Measurements from ENCODE around the gene SMIM8. TPM values are rescaled to one million over a fixed set of nuclear protein-coding genes. Genes with fewer than 3 reads are reported as not detected.

The SMIM8 gene
- total RNA-seq, 2 experiments from 2014 or later, result 5.4 TPM

DNA sequence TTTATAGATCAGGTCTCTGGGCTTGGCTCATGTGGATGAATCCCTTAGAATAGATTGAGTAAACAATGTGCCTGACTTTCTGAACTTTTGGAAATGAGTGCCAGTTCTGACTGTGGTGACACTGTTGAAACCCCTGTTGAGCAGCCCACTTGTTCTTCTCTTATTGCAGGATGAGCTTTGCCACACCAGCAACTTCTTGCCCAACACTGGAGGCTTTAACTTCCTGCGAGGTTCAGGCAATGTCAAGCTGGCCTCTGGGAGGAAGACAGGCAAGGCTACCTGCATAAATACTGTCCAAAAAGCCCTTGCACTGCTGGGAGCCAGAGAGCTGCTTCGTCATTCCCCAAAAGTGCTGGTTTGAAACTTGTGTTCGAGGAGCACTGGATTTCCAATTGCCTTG, 32.8 kb upstream of the SMIM8 start:
- Mint-ChIP-seq H3K27ac (no peak overlapping the region), H3K27me3 (peaks cover 34% of the 10 kb centered on the region), H3K9me3 (no peaks in the 10 kb centered on the region), H3K4me1 (ENCODE audit: low read depth) (no peaks in the 10 kb centered on the region), H3K4me3 (no peak overlapping the region), H3K36me3 (ENCODE audit: low read depth) (no peaks in the 10 kb centered on the region)
- no peaks in the 10 kb centered on the region for H3K9me3 ChIP-seq (ENCODE audit: control insufficient read depth in 1 of 2, insufficient read depth in 1 of 2, low read length in 2 of 2)
- H3K4me1 ChIP-seq (ENCODE audit: insufficient read depth, low read length), result no peaks in the 10 kb centered on the region
- POLR2A ChIA-PET, result no interaction called here
- ATAC-seq (ENCODE audit: poor library complexity) (no peak), DNase-seq (no peak)
- TF ChIP-seq, protein P1, sequence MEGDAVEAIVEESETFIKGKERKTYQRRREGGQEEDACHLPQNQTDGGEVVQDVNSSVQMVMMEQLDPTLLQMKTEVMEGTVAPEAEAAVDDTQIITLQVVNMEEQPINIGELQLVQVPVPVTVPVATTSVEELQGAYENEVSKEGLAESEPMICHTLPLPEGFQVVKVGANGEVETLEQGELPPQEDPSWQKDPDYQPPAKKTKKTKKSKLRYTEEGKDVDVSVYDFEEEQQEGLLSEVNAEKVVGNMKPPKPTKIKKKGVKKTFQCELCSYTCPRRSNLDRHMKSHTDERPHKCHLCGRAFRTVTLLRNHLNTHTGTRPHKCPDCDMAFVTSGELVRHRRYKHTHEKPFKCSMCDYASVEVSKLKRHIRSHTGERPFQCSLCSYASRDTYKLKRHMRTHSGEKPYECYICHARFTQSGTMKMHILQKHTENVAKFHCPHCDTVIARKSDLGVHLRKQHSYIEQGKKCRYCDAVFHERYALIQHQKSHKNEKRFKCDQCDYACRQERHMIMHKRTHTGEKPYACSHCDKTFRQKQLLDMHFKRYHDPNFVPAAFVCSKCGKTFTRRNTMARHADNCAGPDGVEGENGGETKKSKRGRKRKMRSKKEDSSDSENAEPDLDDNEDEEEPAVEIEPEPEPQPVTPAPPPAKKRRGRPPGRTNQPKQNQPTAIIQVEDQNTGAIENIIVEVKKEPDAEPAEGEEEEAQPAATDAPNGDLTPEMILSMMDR (IDR thresholded peaks at IDR 0.05), result no peak
- CTCF ChIA-PET, result no interaction called here
- no peak overlapping the region for H3K27ac ChIP-seq (ENCODE audit: low read depth in 1 of 2, low read length in 2 of 2)
- no peak overlapping the region for H3K4me3 ChIP-seq (ENCODE audit: low read length)
- no peaks in the 10 kb centered on the region for H3K36me3 ChIP-seq (ENCODE audit: insufficient read depth, low read length)
- H3K27me3 ChIP-seq (ENCODE audit: control insufficient read depth in 1 of 2, insufficient read depth in 2 of 2, low read length in 2 of 2), result peaks cover 3 to 9% of the 10 kb centered on the region in 2 experiments
- intact Hi-C loops (cut with DNase I, micrococcal nuclease), result no loop called here

DNA sequence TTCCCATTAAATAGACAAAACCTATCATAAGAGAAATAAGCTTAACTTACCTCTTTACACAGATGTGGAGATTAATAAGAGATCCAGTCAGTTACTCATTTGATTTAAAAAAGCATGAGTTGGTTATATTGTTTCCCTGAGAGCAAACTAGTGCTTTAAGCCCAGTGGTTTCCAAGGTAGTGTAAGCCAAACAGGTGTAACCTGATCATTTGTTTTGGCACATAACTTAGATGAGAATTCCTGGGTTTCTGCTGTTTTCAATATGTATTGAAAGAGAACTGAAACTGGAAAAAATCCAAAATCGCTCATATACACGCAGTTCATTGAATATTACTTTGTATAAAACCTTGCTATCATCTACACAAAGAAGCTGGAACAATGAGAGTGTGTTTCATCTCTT, 30.5 kb upstream of the SMIM8 start:
- no peak overlapping the region for H3K27ac Mint-ChIP-seq
- H3K27me3 Mint-ChIP-seq, result peaks cover 50% of the 10 kb centered on the region
- Histone ChIP-seq H3K4me3 (ENCODE audit: low read length) (no peak overlapping the region), H3K9me3 (ENCODE audit: control insufficient read depth in 1 of 2, insufficient read depth in 1 of 2, low read length in 2 of 2) (no peaks in the 10 kb centered on the region), H3K27ac (ENCODE audit: low read depth in 1 of 2, low read length in 2 of 2) (no peak overlapping the region), H3K36me3 (ENCODE audit: insufficient read depth, low read length) (no peaks in the 10 kb centered on the region), H3K4me1 (ENCODE audit: insufficient read depth, low read length) (no peaks in the 10 kb centered on the region), H3K27me3 (ENCODE audit: control insufficient read depth in 1 of 2, insufficient read depth in 2 of 2, low read length in 2 of 2) (peaks cover 3 to 11% of the 10 kb centered on the region in 2 experiments)
- no peaks in the 10 kb centered on the region for H3K9me3 Mint-ChIP-seq
- H3K36me3 Mint-ChIP-seq (ENCODE audit: low read depth), result no peaks in the 10 kb centered on the region
- no peak for DNase-seq
- no peak overlapping the region for H3K4me3 Mint-ChIP-seq
- no peaks in the 10 kb centered on the region for H3K4me1 Mint-ChIP-seq (ENCODE audit: low read depth)
- TF ChIP-seq, protein P1 (IDR thresholded peaks at IDR 0.05), result no peak
- ChIA-PET CTCF (interaction anchor here (0.8 kb wide), 1 partner anchor 16 kb away, joined by 4 read pairs; no protein-coding TSS in a partner anchor), POLR2A (interaction anchor here (0.7 kb wide), 1 partner anchor 8 kb away, joined by 3 read pairs; no protein-coding TSS in a partner anchor)
- intact Hi-C loops (cut with DNase I, micrococcal nuclease), result no loop called here
- ATAC-seq (ENCODE audit: poor library complexity), result no peak

DNA sequence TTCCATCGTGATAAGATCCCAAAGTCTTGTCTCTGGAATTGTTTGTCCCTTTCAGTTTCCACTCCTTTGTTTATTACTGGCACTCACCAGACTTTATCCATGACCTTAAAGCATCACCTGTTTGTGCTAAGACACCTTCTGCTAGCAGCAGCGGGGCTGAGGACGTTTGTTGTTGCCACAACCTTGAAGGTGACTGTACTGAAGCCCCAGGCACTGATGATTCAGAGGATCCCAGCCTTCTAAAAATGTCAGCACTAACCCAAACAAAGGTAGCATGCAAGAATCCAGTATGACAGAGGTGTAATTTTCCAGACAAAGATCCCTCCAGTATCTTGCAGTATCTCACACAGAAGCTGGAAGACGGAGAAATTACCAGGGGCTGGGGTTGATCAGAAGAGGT, 28.9 kb upstream of the SMIM8 start:
- Mint-ChIP-seq H3K4me3 (no peak overlapping the region), H3K27ac (no peak overlapping the region), H3K27me3 (peaks cover 64% of the 10 kb centered on the region), H3K4me1 (ENCODE audit: low read depth) (no peaks in the 10 kb centered on the region), H3K9me3 (no peaks in the 10 kb centered on the region), H3K36me3 (ENCODE audit: low read depth) (no peaks in the 10 kb centered on the region)
- ATAC-seq (ENCODE audit: poor library complexity) (no peak), DNase-seq (no peak)
- POLR2A ChIA-PET, result no interaction called here
- CTCF ChIA-PET, result no interaction called here
- Histone ChIP-seq H3K4me3 (ENCODE audit: low read length) (no peak overlapping the region), H3K9me3 (ENCODE audit: control insufficient read depth in 1 of 2, insufficient read depth in 1 of 2, low read length in 2 of 2) (no peaks in the 10 kb centered on the region), H3K27ac (ENCODE audit: low read depth in 1 of 2, low read length in 2 of 2) (no peak overlapping the region), H3K36me3 (ENCODE audit: insufficient read depth, low read length) (no peaks in the 10 kb centered on the region), H3K27me3 (ENCODE audit: control insufficient read depth in 1 of 2, insufficient read depth in 2 of 2, low read length in 2 of 2) (peaks cover 3 to 19% of the 10 kb centered on the region in 2 experiments), H3K4me1 (ENCODE audit: insufficient read depth, low read length) (no peaks in the 10 kb centered on the region)
- intact Hi-C loops (cut with DNase I, micrococcal nuclease), result no loop called here
- TF ChIP-seq, protein P1 (IDR thresholded peaks at IDR 0.05), result no peak

All from CD4-positive, alpha-beta T cell (primary cell).